ENCODE measurements around the gene TBXA2R.

Gene TBXA2R

GRCh38 chr19:3551792-3552095 is 54.9 kb downstream of the TBXA2R start:
- DNase-seq (ENCODE audit: low read depth) = no peak

GRCh38 chr19:3550947-3551791 is 55.5 kb downstream of the TBXA2R start:
- DNase-seq (ENCODE audit: low read depth) = no peak

- DNase-seq (ENCODE audit: low read depth) = no peak
Observed at GRCh38 chr19:3549816-3550215, 56.9 kb downstream of the TBXA2R start.

- no peak for DNase-seq (ENCODE audit: low read depth)
Observed at GRCh38 chr19:3548606-3549005, 58.1 kb downstream of the TBXA2R start.

- DNase-seq (ENCODE audit: low read depth) = no peak
Observed at GRCh38 chr19:3547767-3548282, 58.9 kb downstream of the TBXA2R start.

GRCh38 chr19:3547301-3547731 is 59.4 kb downstream of the TBXA2R start:
- no peak for DNase-seq (ENCODE audit: low read depth)

GRCh38 chr19:3546119-3546518 is 60.6 kb downstream of the TBXA2R start:
- no peak for DNase-seq (ENCODE audit: low read depth)

- DNase-seq (ENCODE audit: low read depth) = no peak
Observed at GRCh38 chr19:3545669-3546034, 61.0 kb downstream of the TBXA2R start.

GRCh38 chr19:3544742-3545668 is 61.7 kb downstream of the TBXA2R start:
- peak; percentile 48 for DNase-seq (ENCODE audit: low read depth)
